ENCODE data around the gene C6orf132.

DNA sequence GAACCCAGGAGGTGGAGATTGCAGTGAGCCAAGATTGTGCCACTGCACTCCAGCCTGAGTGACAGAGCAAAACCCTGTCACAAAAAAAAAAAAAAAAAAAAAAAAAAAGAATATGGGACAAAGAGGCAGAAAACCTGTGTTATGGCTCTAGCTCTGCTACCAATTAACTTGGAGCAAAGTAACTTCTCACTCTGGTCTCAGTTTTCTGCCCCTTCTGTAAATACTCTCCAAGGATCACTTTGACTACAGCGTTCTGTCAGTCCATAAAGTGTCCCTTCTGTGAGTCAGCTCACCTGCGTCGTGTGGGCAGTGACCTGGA is 24.6 kb downstream of the C6orf132 start:
- TF ChIP-seq, protein P1, sequence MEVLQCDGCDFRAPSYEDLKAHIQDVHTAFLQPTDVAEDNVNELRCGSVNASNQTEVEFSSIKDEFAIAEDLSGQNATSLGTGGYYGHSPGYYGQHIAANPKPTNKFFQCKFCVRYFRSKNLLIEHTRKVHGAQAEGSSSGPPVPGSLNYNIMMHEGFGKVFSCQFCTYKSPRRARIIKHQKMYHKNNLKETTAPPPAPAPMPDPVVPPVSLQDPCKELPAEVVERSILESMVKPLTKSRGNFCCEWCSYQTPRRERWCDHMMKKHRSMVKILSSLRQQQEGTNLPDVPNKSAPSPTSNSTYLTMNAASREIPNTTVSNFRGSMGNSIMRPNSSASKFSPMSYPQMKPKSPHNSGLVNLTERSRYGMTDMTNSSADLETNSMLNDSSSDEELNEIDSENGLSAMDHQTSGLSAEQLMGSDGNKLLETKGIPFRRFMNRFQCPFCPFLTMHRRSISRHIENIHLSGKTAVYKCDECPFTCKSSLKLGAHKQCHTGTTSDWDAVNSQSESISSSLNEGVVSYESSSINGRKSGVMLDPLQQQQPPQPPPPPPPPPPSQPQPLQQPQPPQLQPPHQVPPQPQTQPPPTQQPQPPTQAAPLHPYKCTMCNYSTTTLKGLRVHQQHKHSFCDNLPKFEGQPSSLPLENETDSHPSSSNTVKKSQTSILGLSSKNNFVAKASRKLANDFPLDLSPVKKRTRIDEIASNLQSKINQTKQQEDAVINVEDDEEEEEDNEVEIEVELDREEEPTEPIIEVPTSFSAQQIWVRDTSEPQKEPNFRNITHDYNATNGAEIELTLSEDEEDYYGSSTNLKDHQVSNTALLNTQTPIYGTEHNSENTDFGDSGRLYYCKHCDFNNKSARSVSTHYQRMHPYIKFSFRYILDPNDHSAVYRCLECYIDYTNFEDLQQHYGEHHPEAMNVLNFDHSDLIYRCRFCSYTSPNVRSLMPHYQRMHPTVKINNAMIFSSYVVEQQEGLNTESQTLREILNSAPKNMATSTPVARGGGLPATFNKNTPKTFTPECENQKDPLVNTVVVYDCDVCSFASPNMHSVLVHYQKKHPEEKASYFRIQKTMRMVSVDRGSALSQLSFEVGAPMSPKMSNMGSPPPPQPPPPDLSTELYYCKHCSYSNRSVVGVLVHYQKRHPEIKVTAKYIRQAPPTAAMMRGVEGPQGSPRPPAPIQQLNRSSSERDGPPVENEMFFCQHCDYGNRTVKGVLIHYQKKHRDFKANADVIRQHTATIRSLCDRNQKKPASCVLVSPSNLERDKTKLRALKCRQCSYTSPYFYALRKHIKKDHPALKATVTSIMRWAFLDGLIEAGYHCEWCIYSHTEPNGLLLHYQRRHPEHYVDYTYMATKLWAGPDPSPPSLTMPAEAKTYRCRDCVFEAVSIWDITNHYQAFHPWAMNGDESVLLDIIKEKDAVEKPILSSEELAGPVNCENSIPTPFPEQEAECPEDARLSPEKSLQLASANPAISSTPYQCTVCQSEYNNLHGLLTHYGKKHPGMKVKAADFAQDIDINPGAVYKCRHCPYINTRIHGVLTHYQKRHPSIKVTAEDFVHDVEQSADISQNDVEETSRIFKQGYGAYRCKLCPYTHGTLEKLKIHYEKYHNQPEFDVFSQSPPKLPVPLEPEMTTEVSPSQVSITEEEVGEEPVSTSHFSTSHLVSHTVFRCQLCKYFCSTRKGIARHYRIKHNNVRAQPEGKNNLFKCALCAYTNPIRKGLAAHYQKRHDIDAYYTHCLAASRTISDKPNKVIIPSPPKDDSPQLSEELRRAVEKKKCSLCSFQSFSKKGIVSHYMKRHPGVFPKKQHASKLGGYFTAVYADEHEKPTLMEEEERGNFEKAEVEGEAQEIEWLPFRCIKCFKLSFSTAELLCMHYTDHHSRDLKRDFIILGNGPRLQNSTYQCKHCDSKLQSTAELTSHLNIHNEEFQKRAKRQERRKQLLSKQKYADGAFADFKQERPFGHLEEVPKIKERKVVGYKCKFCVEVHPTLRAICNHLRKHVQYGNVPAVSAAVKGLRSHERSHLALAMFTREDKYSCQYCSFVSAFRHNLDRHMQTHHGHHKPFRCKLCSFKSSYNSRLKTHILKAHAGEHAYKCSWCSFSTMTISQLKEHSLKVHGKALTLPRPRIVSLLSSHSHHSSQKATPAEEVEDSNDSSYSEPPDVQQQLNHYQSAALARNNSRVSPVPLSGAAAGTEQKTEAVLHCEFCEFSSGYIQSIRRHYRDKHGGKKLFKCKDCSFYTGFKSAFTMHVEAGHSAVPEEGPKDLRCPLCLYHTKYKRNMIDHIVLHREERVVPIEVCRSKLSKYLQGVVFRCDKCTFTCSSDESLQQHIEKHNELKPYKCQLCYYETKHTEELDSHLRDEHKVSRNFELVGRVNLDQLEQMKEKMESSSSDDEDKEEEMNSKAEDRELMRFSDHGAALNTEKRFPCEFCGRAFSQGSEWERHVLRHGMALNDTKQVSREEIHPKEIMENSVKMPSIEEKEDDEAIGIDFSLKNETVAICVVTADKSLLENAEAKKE (CRISPR knock-in tag; IDR thresholded peaks at IDR 0.05), result no peak
- TF ChIP-seq, protein P2, sequence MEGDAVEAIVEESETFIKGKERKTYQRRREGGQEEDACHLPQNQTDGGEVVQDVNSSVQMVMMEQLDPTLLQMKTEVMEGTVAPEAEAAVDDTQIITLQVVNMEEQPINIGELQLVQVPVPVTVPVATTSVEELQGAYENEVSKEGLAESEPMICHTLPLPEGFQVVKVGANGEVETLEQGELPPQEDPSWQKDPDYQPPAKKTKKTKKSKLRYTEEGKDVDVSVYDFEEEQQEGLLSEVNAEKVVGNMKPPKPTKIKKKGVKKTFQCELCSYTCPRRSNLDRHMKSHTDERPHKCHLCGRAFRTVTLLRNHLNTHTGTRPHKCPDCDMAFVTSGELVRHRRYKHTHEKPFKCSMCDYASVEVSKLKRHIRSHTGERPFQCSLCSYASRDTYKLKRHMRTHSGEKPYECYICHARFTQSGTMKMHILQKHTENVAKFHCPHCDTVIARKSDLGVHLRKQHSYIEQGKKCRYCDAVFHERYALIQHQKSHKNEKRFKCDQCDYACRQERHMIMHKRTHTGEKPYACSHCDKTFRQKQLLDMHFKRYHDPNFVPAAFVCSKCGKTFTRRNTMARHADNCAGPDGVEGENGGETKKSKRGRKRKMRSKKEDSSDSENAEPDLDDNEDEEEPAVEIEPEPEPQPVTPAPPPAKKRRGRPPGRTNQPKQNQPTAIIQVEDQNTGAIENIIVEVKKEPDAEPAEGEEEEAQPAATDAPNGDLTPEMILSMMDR (conservative IDR thresholded peaks at IDR 0.05; ENCODE audit: low read depth in 2 of 2), result no peak
- TF ChIP-seq REST (IDR thresholded peaks at IDR 0.05; ENCODE audit: unreplicated experiment), result no peak
- no peak for TF ChIP-seq EZH2 (IDR thresholded peaks at IDR 0.05; ENCODE audit: low read depth, unreplicated experiment)
- no peak for TF ChIP-seq EZH2phosphoT487 (IDR thresholded peaks at IDR 0.05; ENCODE audit: unreplicated experiment)
- TF ChIP-seq POLR2AphosphoS5 (IDR thresholded peaks at IDR 0.05; ENCODE audit: low read depth), result no peak
